Measurements from ENCODE around the gene ANKRD13A.

The ANKRD13A gene

GRCh38 chr12:109998904-109999648 lies at the start of gene ANKRD13A:
Gene ANKRD13A, plus strand, starts transcription at chr12:109999430. Its CDS starts 259 bp downstream, at chr12:109999689.
- peak; percentile 95 to 97 for DNase-seq
- TF ChIP-seq POLR2A (IDR thresholded peaks at IDR 0.05; ENCODE audit: low read length) (peak; percentile 75), GATA1 (IDR thresholded peaks at IDR 0.05; ENCODE audit: low read depth, low read length) (no peak)

GRCh38 chr12:109950625-109951024 lies 48.6 kb upstream of the ANKRD13A start:
- no peak for DNase-seq
- TF ChIP-seq POLR2A (IDR thresholded peaks at IDR 0.05; ENCODE audit: low read length), result no peak
- no peak for TF ChIP-seq GATA1 (IDR thresholded peaks at IDR 0.05; ENCODE audit: low read depth, low read length)

- no peak for DNase-seq
- TF ChIP-seq POLR2A (IDR thresholded peaks at IDR 0.05; ENCODE audit: low read length), result no peak
- TF ChIP-seq GATA1 (IDR thresholded peaks at IDR 0.05; ENCODE audit: low read depth, low read length), result no peak
Measured at GRCh38 chr12:109951136-109951535, 48.1 kb upstream of the ANKRD13A start.

- TF ChIP-seq POLR2A (IDR thresholded peaks at IDR 0.05; ENCODE audit: low read length), result no peak
- no peak for TF ChIP-seq GATA1 (IDR thresholded peaks at IDR 0.05; ENCODE audit: low read depth, low read length)
- no peak for DNase-seq
Measured at GRCh38 chr12:109951751-109952150, 47.5 kb upstream of the ANKRD13A start.

- DNase-seq, result no peak
- TF ChIP-seq POLR2A (IDR thresholded peaks at IDR 0.05; ENCODE audit: low read length), result no peak
- TF ChIP-seq GATA1 (IDR thresholded peaks at IDR 0.05; ENCODE audit: low read depth, low read length), result no peak
Measured at GRCh38 chr12:109952160-109952858, 46.9 kb upstream of the ANKRD13A start.

- TF ChIP-seq POLR2A (IDR thresholded peaks at IDR 0.05; ENCODE audit: low read length) (no peak), GATA1 (IDR thresholded peaks at IDR 0.05; ENCODE audit: low read depth, low read length) (no peak)
- DNase-seq, result no peak
Measured at GRCh38 chr12:109952873-109953272, 46.4 kb upstream of the ANKRD13A start.

GRCh38 chr12:109953656-109954055 lies 45.6 kb upstream of the ANKRD13A start:
- TF ChIP-seq GATA1 (IDR thresholded peaks at IDR 0.05; ENCODE audit: low read depth, low read length) (no peak), POLR2A (IDR thresholded peaks at IDR 0.05; ENCODE audit: low read length) (no peak)
- DNase-seq, result no peak

- DNase-seq, result no peak
- TF ChIP-seq POLR2A (IDR thresholded peaks at IDR 0.05; ENCODE audit: low read length) (no peak), GATA1 (IDR thresholded peaks at IDR 0.05; ENCODE audit: low read depth, low read length) (no peak)
Measured at GRCh38 chr12:109958374-109958773, 40.9 kb upstream of the ANKRD13A start.

- no peak for TF ChIP-seq GATA1 (IDR thresholded peaks at IDR 0.05; ENCODE audit: low read depth, low read length)
- TF ChIP-seq POLR2A (IDR thresholded peaks at IDR 0.05; ENCODE audit: low read length), result no peak
- no peak for DNase-seq
Measured at GRCh38 chr12:109959411-109960093, 39.7 kb upstream of the ANKRD13A start.

GRCh38 chr12:109961201-109961600 lies 38.0 kb upstream of the ANKRD13A start:
- DNase-seq, result no peak
- TF ChIP-seq GATA1 (IDR thresholded peaks at IDR 0.05; ENCODE audit: low read depth, low read length) (no peak), POLR2A (IDR thresholded peaks at IDR 0.05; ENCODE audit: low read length) (no peak)

GRCh38 chr12:109961612-109962011 lies 37.6 kb upstream of the ANKRD13A start:
- no peak for TF ChIP-seq POLR2A (IDR thresholded peaks at IDR 0.05; ENCODE audit: low read length)
- no peak for TF ChIP-seq GATA1 (IDR thresholded peaks at IDR 0.05; ENCODE audit: low read depth, low read length)
- DNase-seq, result no peak

- no peak for DNase-seq
- TF ChIP-seq GATA1 (IDR thresholded peaks at IDR 0.05; ENCODE audit: low read depth, low read length), result no peak
- no peak for TF ChIP-seq POLR2A (IDR thresholded peaks at IDR 0.05; ENCODE audit: low read length)
Measured at GRCh38 chr12:109962398-109962797, 36.8 kb upstream of the ANKRD13A start.

GRCh38 chr12:109963330-109963729 lies 35.9 kb upstream of the ANKRD13A start:
- no peak for DNase-seq
- no peak for TF ChIP-seq GATA1 (IDR thresholded peaks at IDR 0.05; ENCODE audit: low read depth, low read length)
- TF ChIP-seq POLR2A (IDR thresholded peaks at IDR 0.05; ENCODE audit: low read length), result no peak

- no peak for TF ChIP-seq GATA1 (IDR thresholded peaks at IDR 0.05; ENCODE audit: low read depth, low read length)
- TF ChIP-seq POLR2A (IDR thresholded peaks at IDR 0.05; ENCODE audit: low read length), result no peak
- DNase-seq, result no peak
Measured at GRCh38 chr12:109963743-109964429, 35.3 kb upstream of the ANKRD13A start.

Data from erythroblast (primary cell).